ENCODE measurements around the gene YAF2. TPM values are rescaled to one million over a fixed set of nuclear protein-coding genes. Genes with fewer than 3 reads are reported as not detected.
"Not testable (repeated sequence)": the region's sequence is repeated elsewhere in the genome, so short reads cannot be mapped to it uniquely, and the experiment has no call there.

YAF2 gene
- total and polyA plus RNA-seq, 2 donors (not counting 3 experiments of a cell fraction or from before 2014, with no cell fraction given), result 6.9 to 29.2 TPM

DNA sequence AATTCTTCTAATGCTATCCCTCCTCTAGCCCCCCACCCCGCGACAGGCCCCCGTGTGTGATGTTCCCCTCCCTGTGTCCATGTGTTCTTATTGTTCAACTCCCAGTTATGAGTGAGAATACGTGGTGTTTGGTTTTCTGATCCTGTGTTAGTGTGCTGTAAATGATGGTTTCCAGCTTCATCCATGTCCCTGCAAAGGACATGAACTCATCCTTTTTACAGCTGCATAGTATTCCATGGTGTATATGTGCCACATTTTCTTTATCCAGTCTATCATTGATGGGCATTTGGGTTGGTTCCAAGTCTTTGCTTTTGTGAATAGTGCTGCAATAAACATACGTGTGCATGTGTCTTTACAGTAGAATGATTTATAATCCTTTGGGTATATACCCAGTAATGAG, 13.5 kb downstream of the YAF2 start:
- H3K9me3 ChIP-seq (replicated peaks; ENCODE audit: control insufficient read depth, insufficient read depth, low read length); FAIRE-seq; dilution Hi-C loops (cut with MboI; ENCODE audit: extremely low pct_ligation_motif_present, low sequenced_read_pairs); POLR2A ChIA-PET; DNase-seq (ENCODE audit: low read depth, low spot score); H3K36me3 ChIP-seq (ENCODE audit: control insufficient read depth in 2 of 2, extremely low read depth in 1 of 2, insufficient read depth in 2 of 2, low read length in 2 of 2); H3K4me3 ChIP-seq (replicated peaks in 1 of 3; ENCODE audit: insufficient read depth in 1 of 3, low read depth in 1 of 3, low read length in 3 of 3); H4K20me1 ChIP-seq (replicated peaks; ENCODE audit: control insufficient read depth, extremely low read depth, insufficient read depth, low read length); CTCF ChIA-PET; H3K4me2 ChIP-seq (ENCODE audit: insufficient read depth, low read length); H3K27ac ChIP-seq (ENCODE audit: insufficient read depth, low read depth, low read length); H3K27me3 ChIP-seq (ENCODE audit: control insufficient read depth in 2 of 2, insufficient read depth in 2 of 2, low read length in 2 of 2); H3K9ac ChIP-seq (replicated peaks; ENCODE audit: extremely low read depth, insufficient read depth, low read length); BruUV-seq (replicated peaks); H3K79me2 ChIP-seq (ENCODE audit: control insufficient read depth, insufficient read depth, low read length); intact Hi-C loops (cut with micrococcal nuclease); H3K4me1 ChIP-seq (ENCODE audit: control insufficient read depth, extremely low read depth, insufficient read depth, low read length); H2AFZ ChIP-seq (ENCODE audit: low read depth, low read length); H3K9me1 ChIP-seq (replicated peaks; ENCODE audit: control insufficient read depth, extremely low read depth, insufficient read depth, low read length): not testable (repeated sequence)

DNA sequence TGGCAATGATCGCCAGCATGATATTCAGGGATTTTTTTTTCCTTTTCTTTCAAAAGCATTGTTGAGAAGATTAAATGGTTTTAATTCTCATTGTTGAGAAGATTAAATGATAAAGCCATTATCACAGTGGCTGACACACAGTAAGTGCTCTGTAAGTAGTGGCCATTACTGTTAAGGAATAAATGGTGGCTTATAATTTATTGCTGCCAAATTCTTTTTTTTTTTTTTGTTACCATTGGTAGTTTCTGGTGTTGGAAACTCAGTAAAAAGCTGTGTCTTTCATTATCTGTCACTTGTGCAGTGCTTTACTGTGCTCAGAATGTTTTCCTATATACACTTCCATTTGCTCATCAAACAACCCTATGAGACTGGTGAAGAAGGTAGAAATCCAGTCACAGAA, 15.3 kb downstream of the YAF2 start:
- FAIRE-seq, result no peak
- H3K27me3 ChIP-seq (ENCODE audit: control insufficient read depth in 2 of 2, insufficient read depth in 2 of 2, low read length in 2 of 2), result no peaks in the 10 kb centered on the region
- peaks cover 2% of the 10 kb centered on the region for H4K20me1 ChIP-seq (replicated peaks; ENCODE audit: control insufficient read depth, extremely low read depth, insufficient read depth, low read length)
- no peak for DNase-seq (ENCODE audit: low read depth, low spot score)
- H3K9me3 ChIP-seq (replicated peaks; ENCODE audit: control insufficient read depth, insufficient read depth, low read length), result no peaks in the 10 kb centered on the region
- no peak overlapping the region for H3K4me2 ChIP-seq (ENCODE audit: insufficient read depth, low read length)
- no peak overlapping the region for H2AFZ ChIP-seq (ENCODE audit: low read depth, low read length)
- H3K4me1 ChIP-seq (ENCODE audit: control insufficient read depth, extremely low read depth, insufficient read depth, low read length), result peaks cover 4% of the 10 kb centered on the region
- H3K27ac ChIP-seq (ENCODE audit: insufficient read depth, low read depth, low read length), result no peak overlapping the region
- intact Hi-C loops (cut with micrococcal nuclease) (no loop called here), dilution Hi-C loops (cut with MboI; ENCODE audit: extremely low pct_ligation_motif_present, low sequenced_read_pairs) (no loop called here)
- H3K9ac ChIP-seq (replicated peaks; ENCODE audit: extremely low read depth, insufficient read depth, low read length), result no peak overlapping the region
- peaks cover 14% of the 10 kb centered on the region for H3K79me2 ChIP-seq (ENCODE audit: control insufficient read depth, insufficient read depth, low read length)
- ChIA-PET POLR2A (no interaction called here), CTCF (no interaction called here)
- no peaks in the 10 kb centered on the region for H3K36me3 ChIP-seq (ENCODE audit: control insufficient read depth in 2 of 2, extremely low read depth in 1 of 2, insufficient read depth in 2 of 2, low read length in 2 of 2)
- no peaks in the 10 kb centered on the region for H3K9me1 ChIP-seq (replicated peaks; ENCODE audit: control insufficient read depth, extremely low read depth, insufficient read depth, low read length)
- BruUV-seq (replicated peaks), result no TSS peak
- no peak overlapping the region for H3K4me3 ChIP-seq (replicated peaks in 1 of 3; ENCODE audit: insufficient read depth in 1 of 3, low read depth in 1 of 3, low read length in 3 of 3)
- TF ChIP-seq POLR2A (IDR thresholded peaks at IDR 0.05; ENCODE audit: low read depth, low read length), result no peak
- TF ChIP-seq, protein P1, sequence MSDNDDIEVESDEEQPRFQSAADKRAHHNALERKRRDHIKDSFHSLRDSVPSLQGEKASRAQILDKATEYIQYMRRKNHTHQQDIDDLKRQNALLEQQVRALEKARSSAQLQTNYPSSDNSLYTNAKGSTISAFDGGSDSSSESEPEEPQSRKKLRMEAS (IDR thresholded peaks at IDR 0.05; ENCODE audit: insufficient read depth, insufficient read length), result no peak
- no peak for TF ChIP-seq POLR2AphosphoS5 (IDR thresholded peaks at IDR 0.05; ENCODE audit: insufficient read depth, low read depth, low read length)
- TF ChIP-seq JUN (IDR thresholded peaks at IDR 0.05; ENCODE audit: borderline replicate concordance, insufficient read depth, insufficient read length, low read depth), result no peak
- TF ChIP-seq EZH2 (IDR thresholded peaks at IDR 0.05; ENCODE audit: borderline replicate concordance, low read depth, low read length, severe bottlenecking), result no peak
- no peak for TF ChIP-seq GATA2 (IDR thresholded peaks at IDR 0.05; ENCODE audit: insufficient read depth, insufficient read length, low read depth, low read length)
- TF ChIP-seq MYC (IDR thresholded peaks at IDR 0.05; ENCODE audit: low read depth, low read length), result no peak
- TF ChIP-seq FOS (IDR thresholded peaks at IDR 0.05; ENCODE audit: borderline replicate concordance, insufficient read depth, low read length), result no peak
- TF ChIP-seq, protein P2, sequence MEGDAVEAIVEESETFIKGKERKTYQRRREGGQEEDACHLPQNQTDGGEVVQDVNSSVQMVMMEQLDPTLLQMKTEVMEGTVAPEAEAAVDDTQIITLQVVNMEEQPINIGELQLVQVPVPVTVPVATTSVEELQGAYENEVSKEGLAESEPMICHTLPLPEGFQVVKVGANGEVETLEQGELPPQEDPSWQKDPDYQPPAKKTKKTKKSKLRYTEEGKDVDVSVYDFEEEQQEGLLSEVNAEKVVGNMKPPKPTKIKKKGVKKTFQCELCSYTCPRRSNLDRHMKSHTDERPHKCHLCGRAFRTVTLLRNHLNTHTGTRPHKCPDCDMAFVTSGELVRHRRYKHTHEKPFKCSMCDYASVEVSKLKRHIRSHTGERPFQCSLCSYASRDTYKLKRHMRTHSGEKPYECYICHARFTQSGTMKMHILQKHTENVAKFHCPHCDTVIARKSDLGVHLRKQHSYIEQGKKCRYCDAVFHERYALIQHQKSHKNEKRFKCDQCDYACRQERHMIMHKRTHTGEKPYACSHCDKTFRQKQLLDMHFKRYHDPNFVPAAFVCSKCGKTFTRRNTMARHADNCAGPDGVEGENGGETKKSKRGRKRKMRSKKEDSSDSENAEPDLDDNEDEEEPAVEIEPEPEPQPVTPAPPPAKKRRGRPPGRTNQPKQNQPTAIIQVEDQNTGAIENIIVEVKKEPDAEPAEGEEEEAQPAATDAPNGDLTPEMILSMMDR (IDR thresholded peaks at IDR 0.05; ENCODE audit: extremely low read depth in 1 of 2, insufficient read depth in 1 of 2, low read depth in 1 of 2, low read length in 2 of 2), result no peak
